Islet precursor cell (in vitro differentiated cells): Measurements from ENCODE around the gene PGAP2.
"Not testable (repeated sequence)": the region's sequence is repeated elsewhere in the genome, so short reads cannot be mapped to it uniquely, and the experiment has no call there.

ENCODE experiments used
- DNase-seq: peaks from one replicate; pipeline ENCODE4 v3.0.0-alpha.2; 2018

PGAP2 gene

DNA sequence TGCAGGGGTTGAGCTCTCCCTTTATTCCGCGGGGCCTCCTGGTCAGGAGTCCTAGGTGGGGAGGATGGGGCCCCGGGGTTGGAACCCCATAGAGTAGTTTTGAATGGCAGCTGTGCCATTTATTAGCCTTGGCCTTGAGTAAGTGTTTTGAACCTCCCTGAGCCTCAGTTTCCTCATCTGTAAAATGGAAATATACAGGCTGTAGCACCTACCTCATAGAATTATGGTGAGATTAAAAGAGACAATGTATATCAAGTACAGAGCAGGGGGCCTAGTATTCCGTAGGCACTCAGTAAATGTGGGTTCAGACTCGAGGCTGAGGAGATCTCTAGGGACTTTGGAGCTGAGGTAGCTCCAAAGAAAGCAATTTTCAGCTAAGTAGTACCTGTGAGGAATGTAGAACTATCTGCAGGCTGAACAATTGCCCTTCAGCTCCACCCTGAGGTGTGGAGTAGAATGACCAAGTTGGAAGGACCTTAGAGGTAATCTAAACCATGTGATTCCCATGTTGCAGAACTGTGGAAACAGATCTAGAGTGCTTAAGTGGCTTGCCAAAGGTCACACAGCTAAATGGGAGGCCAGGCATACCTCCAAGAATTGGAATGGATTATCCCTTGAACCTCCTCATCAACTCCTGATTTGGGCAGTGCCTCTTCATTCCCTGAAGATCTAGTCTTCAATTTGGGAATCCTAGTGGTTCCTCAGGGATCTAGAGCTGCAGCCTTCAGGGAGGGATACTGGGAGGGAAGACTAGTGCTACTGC lies 682 bp downstream of the PGAP2 start:
- peak; percentile 76 for DNase-seq

DNA sequence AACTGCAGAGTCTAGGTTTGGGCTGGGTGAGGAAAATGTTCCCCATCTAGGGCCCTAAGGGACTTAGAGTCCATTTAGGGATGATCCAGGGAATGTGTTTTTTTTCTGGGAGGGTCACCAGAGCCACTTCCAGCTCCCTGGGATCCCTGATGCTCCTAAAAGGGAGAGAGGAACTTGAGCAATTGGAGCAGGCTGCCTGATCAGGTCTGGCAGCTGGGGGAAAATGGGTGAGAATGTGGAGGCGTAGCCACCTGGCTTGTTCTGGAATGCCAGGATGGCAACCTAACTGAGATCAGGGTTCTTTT lies 1.2 kb downstream of the PGAP2 start:
- DNase-seq = no peak

DNA sequence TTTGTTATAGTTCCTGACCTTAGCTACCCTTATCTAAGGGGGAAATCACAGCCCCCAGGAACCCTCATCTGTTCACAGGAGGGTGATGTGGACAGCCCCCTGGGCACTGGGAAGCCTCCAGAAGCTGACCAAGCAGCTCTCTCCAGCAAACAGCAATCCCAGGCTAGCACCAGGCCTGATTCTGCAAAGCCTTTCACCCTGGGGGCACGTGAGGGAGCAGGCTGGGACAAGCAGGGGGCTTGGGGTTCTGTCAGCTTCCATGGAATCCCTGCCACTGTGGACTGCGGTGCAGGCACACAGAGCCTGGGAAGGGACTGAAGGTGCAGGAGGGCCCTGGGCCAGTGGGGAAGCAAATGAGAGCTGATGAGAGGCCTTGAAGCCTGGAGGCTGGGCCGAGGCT lies 2.1 kb downstream of the PGAP2 start:
- DNase-seq = no peak

DNA sequence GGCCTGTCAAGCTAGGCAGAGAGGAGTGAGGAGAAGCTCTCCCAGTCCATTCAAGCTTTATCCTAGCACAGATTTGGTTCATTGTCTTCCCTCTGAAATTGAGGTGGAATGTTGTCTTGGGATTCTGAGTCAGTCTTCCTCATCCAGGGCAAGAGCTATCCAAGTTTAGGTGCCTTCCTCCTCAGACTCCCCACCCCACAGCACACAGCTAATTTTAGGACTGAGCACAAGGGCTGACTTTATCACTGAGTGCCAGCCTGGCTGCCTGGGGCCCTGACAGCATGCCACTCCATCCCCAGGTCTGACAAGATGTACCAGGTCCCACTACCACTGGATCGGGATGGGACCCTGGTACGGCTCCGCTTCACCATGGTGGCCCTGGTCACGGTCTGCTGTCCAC lies 2.6 kb downstream of the PGAP2 start:
- no peak for DNase-seq

DNA sequence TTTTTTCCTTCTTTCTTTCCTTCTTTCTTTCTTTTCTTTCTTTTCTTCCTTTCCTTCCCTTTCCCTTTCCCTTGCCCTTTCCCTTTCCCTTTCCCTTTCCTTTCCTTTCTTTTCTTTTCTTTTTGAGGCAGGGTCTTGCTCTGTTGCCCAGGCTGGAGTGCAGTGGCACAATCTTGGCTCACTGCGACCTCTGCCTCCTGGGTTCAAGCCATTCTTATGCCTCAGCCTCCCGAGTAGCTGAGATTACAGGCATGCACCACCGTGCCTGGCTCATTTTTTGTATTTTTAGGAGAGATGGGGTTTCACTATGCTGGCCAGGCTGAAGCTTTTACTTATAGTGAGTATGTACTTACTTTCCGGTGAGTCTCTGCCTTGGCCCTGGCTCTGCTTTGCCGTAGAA lies 6.5 kb downstream of the PGAP2 start:
- not testable (repeated sequence) for DNase-seq

DNA sequence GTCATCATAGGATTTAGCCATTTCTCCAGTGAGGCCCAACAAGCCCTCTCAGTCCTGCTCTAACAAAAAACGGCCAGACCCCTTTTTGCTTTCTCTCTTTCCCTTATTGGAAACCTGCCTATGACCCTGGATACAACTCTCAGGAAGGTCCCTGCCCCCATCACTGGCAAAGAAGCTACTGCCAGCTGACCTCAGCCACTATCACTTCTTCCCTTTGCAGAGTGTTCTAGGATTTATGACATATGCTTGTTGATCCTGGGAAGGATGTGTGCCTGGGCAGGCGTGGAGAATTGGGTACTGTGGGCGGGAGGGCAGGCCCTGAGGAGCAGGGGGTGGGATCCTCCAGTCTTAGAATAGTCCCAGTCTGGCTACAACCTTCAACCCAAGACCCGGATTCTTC lies 7.5 kb downstream of the PGAP2 start:
- DNase-seq = peak; percentile 43

DNA sequence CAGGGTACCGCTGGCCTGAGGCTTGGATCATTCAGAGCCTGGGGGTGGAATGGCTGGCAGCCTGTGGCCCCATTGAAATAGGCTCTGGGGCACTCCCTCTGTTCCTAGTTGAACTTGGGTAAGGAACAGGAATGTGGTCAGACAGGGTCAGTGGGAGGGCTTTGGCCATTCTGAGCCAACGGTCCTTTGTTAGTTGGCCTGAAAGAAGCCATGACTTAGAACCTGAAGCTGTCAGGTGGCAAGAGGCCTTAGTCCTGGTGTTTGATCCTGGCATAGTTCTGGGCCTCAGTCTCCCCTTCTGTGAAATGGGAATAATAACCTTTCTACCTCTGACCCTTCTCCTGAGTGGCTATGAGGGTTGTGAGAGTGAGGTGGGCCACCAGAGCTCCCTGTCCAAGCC lies 8.3 kb downstream of the PGAP2 start:
- DNase-seq = peak; percentile 68

DNA sequence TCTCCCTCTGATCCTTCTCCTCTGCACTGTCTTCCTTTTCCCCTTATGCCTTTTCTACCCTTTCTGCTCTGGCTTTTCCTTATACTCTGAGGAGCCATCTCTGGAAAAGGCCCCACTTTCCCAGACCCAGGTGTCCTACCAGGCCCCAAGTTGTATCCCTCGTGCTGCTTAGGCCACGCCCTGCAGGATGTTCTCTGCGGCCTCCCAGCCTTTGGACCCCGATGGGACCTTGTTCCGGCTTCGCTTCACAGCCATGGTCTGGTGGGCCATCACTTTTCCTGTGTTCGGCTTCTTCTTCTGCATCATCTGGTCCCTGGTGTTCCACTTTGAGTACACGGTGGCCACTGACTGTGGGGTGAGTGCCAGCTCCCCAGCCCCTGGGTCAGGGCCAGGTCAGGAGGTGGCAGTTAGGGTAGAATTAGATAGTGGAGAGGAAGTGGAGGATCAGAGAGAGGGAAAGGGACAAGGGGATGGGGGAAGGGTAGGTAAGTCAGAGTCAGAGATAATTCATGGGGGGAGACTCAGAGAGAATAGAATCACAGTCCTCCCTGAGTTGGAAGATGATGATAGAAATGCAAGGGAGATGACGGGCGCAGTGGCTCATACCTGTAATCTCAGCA lies 8.9 kb downstream of the PGAP2 start:
- DNase-seq = peak; percentile 40

DNA sequence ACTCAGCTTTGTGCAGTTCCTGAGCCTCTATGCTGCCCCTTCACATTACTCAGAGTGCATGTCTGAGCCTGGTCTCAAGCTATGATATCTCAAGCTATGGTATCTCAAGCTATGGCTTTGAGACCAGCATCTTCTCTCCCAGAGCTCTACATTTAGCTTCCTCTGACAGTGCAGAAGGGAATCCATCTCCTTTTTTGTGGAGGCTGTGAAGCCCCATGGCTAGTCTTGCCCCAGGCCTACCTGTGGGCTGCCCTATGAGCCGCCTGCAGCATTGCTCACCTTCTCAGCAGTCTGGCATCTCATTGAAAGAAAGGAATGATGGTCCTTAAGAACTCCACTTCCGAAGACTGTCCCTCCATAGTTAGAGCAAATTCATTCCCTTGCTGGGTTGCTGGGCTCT lies 12.6 kb downstream of the PGAP2 start:
- DNase-seq = no peak

DNA sequence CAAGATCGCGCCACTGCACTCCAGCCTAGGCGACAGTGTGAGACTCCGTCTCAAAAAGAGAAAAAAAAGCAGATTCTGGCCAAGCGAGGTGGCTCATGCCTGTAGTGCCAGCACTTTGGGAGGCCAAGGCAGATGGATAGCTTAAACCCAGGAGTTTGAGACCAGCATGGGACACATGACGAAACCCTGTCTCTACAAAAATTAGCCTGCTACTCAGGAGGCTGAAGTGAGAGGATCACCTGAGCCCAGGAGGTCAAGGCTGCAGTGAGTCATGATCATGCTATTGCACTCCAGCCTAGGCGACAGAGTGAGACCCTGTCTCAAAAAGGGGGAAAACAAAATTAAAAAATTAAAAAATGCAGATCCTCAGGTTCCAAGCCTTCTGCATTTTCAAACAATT lies 14.0 kb downstream of the PGAP2 start:
- no peak for DNase-seq

DNA sequence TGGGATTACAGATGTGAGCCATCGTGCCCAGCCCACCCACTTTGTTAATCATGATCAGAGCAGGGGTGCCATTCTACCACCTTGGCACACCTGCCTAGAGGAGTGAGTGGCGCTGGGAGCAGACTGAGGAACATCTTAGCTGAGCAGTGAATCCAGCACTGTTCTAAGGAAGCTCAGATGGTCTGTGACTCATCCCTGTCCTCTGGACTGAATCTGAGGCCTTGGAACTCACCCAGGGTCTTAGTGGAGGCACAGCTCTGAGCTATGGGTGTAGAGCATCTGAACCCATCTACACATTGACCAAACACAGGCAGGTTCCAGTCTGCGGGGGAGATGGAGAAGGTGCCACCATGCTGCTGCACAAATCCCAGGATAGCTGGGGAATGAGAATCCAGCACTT lies 14.9 kb downstream of the PGAP2 start:
- no peak for DNase-seq

DNA sequence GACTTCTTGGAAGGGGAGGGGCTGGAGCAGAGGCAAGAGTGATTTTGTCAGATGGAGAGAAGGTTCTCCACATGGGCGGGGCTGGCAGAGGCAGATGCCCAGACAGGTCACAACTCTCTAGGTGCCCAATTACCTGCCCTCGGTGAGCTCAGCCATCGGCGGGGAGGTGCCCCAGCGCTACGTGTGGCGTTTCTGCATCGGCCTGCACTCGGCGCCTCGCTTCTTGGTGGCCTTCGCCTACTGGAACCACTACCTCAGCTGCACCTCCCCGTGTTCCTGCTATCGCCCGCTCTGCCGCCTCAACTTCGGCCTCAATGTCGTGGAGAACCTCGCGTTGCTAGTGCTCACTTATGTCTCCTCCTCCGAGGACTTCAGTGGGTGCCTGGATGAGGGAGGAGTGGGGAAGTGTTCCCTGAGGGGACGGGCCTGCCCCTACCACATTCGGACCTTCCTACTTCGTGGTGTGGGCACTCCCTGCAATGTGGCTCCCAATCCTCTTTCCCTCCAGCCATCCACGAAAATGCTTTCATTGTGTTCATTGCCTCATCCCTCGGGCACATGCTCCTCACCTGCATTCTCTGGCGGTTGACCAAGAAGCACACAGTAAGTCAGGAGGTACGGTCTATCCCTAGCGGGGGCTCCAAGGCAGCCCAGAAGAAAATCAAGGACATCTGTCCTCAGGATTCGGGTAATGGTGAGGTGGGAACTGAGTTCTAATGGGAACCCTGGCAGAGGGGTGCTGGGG lies 15.6 kb downstream of the PGAP2 start:
- no peak for DNase-seq

DNA sequence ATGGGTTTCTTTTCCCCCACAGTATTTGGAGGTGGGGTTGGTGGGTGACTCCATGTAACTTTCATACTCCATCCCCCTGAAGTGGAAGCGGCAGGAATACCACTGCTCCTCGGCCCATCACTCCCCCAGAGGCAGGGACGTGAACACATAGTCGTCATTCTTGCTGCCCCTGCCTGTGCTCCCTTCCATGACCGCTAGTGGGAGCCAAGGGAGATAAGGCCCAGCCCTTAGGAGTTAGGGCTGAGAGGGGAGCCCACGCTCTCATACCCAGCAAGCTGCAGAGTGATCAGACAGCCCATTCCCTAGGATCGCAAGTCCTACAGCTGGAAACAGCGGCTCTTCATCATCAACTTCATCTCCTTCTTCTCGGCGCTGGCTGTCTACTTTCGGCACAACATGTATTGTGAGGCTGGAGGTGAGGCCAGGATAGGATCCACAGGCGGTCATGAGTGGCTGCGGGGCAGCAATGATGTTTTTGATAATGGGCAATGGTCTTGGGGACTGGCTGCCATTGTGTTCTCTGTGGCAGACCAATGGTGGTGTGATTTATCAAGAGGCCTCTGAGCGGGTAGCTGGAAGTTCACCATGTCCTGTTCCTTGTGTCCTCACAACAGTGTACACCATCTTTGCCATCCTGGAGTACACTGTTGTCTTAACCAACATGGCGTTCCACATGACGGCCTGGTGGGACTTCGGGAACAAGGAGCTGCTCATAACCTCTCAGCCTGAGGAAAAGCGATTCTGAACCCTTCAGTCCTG lies 16.5 kb downstream of the PGAP2 start:
- DNase-seq = peak; percentile 93

DNA sequence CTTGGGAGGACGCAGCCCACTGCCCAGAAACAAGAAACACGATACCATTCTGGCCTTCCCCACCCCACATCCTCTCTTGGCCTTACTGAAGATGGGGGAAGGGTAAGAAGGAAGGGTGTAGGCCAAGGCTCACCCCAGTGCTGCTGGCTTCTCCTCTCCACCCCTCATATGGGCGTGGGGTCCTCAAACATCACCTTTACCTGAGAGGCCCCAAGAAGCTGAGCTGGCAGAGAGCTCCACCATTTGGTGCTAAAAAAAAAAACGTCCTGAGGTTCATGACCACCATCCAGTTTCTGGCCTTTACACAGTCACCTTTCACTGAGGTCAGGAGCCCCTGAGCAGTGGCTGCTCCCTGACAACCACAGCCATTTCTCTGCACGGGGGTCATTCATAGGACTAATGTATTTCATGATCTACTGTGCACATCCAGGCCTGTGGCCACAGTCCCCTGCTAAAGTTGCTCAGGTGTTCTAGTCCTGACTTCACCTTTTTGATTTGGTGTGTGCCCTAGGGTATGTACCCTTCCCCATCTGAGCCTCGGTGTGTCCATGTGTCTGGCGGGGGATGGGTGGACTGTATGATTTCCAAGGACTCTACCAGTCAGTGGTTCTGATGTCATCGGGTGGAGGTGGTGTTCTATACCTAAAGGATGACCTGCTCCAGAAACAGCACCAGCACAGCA lies 17.3 kb downstream of the PGAP2 start:
- no peak for DNase-seq

DNA sequence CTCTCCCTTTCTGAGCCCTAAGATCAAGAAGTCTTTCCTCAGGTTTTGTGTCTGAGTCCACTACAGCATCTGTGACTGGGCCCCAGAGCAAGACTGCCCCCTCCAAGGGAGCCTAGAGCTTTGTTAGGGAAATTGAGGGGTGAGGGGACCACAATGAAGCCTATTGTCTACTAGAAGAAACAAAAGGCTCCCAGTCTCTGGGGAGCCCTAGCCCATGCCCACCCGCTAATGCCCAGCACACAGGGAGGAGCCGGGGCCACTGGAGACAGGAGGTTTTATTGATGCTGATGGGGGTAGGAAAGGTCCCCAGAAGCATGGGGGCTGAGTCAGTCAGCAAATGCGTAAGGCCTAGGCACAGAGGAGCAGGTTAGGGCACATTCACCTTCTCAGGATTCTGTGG lies 18.4 kb downstream of the PGAP2 start:
- no peak for DNase-seq

DNA sequence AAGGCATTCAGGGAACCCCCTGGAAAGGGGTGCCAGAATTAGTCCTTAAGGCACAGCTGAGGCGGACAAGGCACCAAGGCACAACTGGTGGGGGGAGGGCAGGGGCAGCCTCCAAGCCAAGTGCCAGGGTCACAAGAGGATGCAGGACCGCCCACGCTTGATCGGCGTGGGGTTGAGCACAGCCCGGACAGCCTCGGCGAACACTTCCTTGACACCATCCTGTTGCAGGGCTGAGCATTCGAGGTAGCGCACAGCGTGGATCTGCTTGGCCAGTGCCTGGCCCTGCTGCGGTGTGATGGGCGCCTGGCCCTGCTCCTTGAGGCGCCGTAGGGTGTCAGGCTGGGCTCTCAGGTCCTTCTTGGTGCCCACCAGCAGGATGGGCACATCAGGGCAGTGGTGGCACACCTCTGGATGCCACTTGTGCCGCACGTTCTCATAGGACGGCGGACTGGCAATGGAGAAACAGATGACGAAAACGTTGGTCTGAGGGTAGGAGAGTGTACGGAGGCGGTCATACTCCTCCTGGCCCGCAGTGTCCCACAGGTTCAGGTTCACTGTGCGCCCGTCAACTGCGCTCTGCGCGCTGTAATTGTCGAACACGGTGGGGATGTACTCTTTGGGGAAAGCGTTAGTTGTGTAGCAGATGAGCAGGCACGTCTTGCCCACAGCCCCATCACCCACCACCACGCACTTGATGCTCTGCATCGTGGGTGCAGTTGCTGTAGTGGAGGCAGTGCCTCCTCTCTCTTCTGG lies 19.2 kb downstream of the PGAP2 start:
- DNase-seq = no peak

DNA sequence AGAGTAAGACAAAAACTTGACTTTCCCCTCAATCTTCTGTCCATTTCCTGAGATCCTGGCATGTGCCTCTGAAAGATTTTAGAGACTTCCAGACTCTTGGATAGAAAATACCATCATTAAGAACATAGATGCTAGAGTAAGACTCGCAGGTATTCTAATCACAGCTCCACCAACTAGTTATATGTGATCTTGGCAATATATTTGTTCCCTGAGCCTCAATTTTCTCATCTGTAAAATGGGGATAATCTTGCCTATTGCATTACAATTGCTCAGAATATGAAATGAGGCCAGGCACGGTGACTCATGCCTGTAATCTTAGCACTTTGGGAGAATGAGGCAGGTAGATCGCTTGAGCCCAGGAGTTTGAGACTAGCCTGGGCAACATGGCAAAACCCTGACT lies 21.7 kb downstream of the PGAP2 start:
- no peak for DNase-seq

DNA sequence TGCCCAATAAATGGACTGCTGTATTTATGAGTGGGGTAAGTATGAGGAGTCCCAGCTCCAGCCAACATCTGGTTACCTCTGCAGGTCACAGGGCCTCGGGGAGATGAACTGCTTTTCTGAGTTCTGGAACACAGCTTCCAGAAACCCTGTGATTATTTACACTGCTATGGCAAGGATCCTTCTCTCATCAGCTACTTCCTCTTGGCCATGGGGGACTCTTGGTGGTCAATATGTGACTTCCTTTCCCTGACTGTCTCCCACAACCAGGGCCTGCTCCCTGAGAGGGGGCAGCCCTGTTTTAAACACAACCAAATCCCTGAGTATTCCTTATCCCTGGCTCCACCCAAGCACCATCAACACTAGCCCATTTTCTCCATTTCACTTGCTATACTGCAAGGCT lies 22.4 kb downstream of the PGAP2 start:
- no peak for DNase-seq

DNA sequence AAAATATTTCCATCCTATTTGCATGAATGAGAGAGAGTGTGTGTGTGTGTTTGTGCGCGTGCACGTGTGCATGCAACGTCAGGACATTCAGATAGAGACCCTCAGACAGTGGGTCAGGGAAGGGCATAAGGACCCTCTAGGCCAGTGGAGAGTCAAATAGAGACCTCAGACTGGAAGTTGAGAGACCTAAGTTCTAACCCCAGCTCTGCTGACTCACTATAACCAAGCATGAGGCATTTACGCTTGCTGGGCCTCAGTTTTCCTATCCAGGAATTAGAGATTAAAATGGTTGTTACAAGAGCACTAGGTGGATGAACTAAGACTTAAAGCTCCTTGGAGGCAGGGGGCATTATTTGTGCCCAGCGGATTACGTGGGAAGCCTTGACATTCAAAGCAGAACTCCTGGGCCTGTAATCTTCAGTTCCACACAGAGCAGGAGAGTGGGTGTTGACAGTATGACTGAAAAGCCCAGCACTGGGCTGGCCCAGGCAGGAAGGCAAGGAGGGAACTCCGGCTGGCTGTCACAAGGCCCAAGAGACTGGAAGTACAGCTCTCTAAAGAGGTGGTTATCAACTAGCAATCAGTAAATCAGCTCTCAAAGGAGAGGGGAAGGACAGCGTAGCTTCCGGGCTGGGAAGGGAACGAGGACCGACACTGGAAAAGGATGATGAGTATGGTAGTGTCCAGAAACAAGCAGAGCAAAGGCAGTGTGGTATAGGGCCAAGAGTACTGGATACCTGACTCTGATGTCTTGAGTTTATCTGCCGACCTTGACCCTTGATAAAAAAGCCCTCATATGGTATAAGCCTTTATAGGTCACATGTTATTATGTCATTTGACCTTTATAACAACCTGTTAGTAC lies 23.2 kb downstream of the PGAP2 start:
- no peak for DNase-seq

DNA sequence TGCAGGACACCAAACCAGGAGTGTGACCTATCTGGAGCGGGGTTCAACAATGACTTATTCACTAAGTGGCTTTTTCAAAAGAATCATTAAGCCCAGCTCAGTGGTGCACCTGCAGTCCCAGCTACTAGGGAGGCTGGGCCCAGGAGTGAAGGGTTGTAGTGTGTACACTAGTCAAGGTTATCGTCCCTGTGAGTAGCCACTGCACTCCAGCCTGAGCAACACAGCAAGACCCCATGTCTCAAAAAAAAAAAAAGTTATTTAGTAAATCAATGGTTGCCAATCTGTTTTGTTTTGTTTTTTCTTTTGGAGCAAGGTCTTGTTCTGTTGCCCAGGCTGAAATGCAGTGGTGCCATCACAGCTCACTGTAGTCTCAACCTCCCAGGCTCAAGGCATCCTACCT lies 24.5 kb downstream of the PGAP2 start:
- DNase-seq = no peak

DNA sequence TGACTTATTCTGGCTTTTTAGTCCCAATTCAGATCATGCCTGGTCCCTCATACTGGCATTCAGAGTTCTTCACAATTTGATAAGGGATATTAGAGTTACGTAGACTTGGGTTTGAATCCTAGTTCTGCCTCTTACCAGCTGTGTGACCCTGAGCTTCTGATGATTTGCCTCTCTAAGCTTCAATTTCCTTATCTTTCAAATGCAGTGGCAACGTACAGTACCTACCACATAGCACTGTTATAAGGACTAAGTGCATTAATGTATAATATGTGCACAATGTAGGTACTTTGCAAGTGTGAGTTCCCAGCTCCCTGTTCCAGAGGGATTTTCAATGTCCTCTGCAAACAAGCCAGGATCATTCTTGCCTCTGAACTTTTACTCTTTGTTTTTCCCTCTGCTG lies 25.1 kb downstream of the PGAP2 start:
- no peak for DNase-seq

DNA sequence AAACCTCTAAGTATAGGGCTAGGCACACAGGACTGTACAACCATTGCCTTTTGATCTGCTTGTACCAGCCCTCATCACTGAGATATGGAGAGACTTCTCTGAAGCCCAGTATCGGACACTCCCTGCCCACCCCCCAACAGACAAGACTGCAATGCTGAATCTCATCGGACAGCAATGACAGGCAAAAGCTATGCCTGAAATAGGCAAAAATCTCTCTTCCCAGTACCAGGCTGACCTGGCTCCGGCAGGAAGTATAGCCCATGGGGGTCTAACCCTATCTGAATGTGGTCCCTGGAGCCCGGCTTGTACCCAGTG lies 25.9 kb downstream of the PGAP2 start:
- DNase-seq = no peak
